Activated T-helper 1 cell treated with Interleukin-2 at 50 U/mL for 16 hours (primary cell): Measurements from ENCODE around the gene ZNF174.
A peak's percentile ranks its signal among the peaks of the same experiment; 100 is the strongest.

ENCODE experiments used
- DNase-seq: peaks from one replicate; pipeline ENCODE4 v3.0.0-alpha.2; 2020; ENCODE audit warnings: low read depth

The ZNF174 gene

GRCh38 chr16:3400779-3401688 lies at the start of gene ZNF174, which contains the start of gene ZSCAN32:
ZNF174 (plus strand) TSS chr16:3401215; CDS start chr16:3402005, 790 bp downstream.
ZSCAN32 (minus strand) TSS chr16:3401004; CDS start chr16:3397557, 3,447 bp downstream.
- DNase-seq, result peak; percentile 97

GRCh38 chr16:3355589-3355988 lies 45.4 kb upstream of the ZNF174 start, which contains the start of gene OR2C1:
OR2C1 (plus strand) TSS chr16:3355889; CDS start chr16:3355941, 52 bp downstream.
- DNase-seq, result no peak

GRCh38 chr16:3356118-3356517 lies 44.9 kb upstream of the ZNF174 start:
- no peak for DNase-seq

GRCh38 chr16:3358871-3359270 lies 42.1 kb upstream of the ZNF174 start:
- no peak for DNase-seq

GRCh38 chr16:3362931-3363330 lies 38.1 kb upstream of the ZNF174 start:
- no peak for DNase-seq

- no peak for DNase-seq
Observed at GRCh38 chr16:3363793-3364192, 37.2 kb upstream of the ZNF174 start.

- DNase-seq, result peak; percentile 76
Observed at GRCh38 chr16:3364774-3365427, 36.1 kb upstream of the ZNF174 start.

GRCh38 chr16:3369073-3369472 lies 31.9 kb upstream of the ZNF174 start:
- DNase-seq, result no peak

- no peak for DNase-seq
Observed at GRCh38 chr16:3375680-3376079, 25.3 kb upstream of the ZNF174 start.

- no peak for DNase-seq
Observed at GRCh38 chr16:3377917-3378316, 23.1 kb upstream of the ZNF174 start.

GRCh38 chr16:3383045-3383448 lies 18.0 kb upstream of the ZNF174 start:
- DNase-seq, result no peak

- no peak for DNase-seq
Observed at GRCh38 chr16:3388325-3388724, 12.7 kb upstream of the ZNF174 start.

- DNase-seq, result no peak
Observed at GRCh38 chr16:3389663-3390338, 11.2 kb upstream of the ZNF174 start.

GRCh38 chr16:3400446-3400778 lies 603 bp upstream of the ZNF174 start:
- no peak for DNase-seq

GRCh38 chr16:3401719-3402397 lies 843 bp downstream of the ZNF174 start:
- no peak for DNase-seq

- DNase-seq, result no peak
Observed at GRCh38 chr16:3408561-3409197, 7.7 kb downstream of the ZNF174 start.

GRCh38 chr16:3413730-3414379 lies 12.8 kb downstream of the ZNF174 start:
- no peak for DNase-seq

GRCh38 chr16:3431779-3432219 lies 30.8 kb downstream of the ZNF174 start:
- peak; percentile 23 for DNase-seq

GRCh38 chr16:3434373-3434772 lies 33.4 kb downstream of the ZNF174 start:
- no peak for DNase-seq

- DNase-seq, result no peak
Observed at GRCh38 chr16:3439637-3440036, 38.6 kb downstream of the ZNF174 start.
